Measurements from ENCODE around the gene AACS. TPM values are rescaled to one million over a fixed set of nuclear protein-coding genes. Genes with fewer than 3 reads are reported as not detected.

Gene AACS
- total and polyA plus RNA-seq, 10 of the 15 experiments (the other 5 are each of a cell fraction or from before 2014, with no cell fraction given), result 10.1 to 34.0 (median 21.1) TPM

GRCh38 chr12:125185311-125185739 lies 120.1 kb downstream of the AACS start (continued):
- TF ChIP-seq, protein P1, sequence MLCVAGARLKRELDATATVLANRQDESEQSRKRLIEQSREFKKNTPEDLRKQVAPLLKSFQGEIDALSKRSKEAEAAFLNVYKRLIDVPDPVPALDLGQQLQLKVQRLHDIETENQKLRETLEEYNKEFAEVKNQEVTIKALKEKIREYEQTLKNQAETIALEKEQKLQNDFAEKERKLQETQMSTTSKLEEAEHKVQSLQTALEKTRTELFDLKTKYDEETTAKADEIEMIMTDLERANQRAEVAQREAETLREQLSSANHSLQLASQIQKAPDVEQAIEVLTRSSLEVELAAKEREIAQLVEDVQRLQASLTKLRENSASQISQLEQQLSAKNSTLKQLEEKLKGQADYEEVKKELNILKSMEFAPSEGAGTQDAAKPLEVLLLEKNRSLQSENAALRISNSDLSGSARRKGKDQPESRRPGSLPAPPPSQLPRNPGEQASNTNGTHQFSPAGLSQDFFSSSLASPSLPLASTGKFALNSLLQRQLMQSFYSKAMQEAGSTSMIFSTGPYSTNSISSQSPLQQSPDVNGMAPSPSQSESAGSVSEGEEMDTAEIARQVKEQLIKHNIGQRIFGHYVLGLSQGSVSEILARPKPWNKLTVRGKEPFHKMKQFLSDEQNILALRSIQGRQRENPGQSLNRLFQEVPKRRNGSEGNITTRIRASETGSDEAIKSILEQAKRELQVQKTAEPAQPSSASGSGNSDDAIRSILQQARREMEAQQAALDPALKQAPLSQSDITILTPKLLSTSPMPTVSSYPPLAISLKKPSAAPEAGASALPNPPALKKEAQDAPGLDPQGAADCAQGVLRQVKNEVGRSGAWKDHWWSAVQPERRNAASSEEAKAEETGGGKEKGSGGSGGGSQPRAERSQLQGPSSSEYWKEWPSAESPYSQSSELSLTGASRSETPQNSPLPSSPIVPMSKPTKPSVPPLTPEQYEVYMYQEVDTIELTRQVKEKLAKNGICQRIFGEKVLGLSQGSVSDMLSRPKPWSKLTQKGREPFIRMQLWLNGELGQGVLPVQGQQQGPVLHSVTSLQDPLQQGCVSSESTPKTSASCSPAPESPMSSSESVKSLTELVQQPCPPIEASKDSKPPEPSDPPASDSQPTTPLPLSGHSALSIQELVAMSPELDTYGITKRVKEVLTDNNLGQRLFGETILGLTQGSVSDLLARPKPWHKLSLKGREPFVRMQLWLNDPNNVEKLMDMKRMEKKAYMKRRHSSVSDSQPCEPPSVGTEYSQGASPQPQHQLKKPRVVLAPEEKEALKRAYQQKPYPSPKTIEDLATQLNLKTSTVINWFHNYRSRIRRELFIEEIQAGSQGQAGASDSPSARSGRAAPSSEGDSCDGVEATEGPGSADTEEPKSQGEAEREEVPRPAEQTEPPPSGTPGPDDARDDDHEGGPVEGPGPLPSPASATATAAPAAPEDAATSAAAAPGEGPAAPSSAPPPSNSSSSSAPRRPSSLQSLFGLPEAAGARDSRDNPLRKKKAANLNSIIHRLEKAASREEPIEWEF (IDR thresholded peaks at IDR 0.05; ENCODE audit: insufficient replicate concordance, low read depth, low read length), result no peak

DNA sequence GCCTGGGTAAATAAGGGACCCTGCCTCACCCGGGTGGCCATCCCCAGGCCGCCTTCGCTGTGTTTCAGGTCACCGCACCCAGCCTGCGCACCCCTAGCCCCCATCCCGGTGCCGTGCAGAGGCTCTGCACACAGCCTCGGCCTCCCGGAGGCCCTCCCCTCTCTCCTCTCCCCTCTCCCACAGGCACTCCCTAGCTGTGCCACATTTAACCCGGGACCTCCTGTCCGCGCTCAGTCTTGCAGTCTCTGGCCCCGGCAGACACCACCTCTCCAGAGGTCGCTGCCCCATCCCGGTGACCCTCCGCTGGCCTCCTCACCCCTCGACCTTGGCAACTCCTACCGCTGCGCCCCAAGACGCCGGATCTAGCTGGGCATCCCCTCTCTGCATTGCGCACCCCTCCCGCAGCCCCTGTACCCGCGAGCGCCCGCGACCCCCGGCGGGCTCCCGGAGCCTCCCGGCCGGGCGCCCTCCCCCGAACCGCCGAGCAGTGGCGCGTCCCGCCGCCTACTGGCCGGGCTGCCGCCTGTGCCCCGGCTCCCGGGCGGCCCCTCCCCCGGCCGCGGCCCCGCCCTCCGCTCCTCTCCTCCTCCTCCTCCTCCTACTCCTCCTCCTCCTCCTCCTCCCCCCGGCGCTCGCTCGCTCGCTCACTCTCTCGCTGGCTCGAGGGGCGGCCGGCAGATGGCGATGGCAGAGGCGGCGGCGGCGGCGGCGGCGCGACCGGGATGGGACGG lies 120.7 kb downstream of the AACS start, which contains the start of gene TMEM132B:
TSS of gene TMEM132B (plus strand) at position 647 of the 731 bp plus-strand sequence.
- Histone ChIP-seq H3K27me3 (replicated peaks in 1 of 2; ENCODE audit: control insufficient read depth in 2 of 2, insufficient read depth in 2 of 2, low read length in 1 of 2) (peaks cover 10 to 15% of the 10 kb centered on the region in 2 experiments), H3K4me2 (ENCODE audit: control insufficient read depth, insufficient read depth) (no peak within 1 kb of the TSS; the same call in 1 of the 2 replicates), H2AFZ (ENCODE audit: control insufficient read depth, low read depth, low read length) (no peak within 1 kb of the TSS), H3K27ac (ENCODE audit: control insufficient read depth, insufficient read depth) (no peak within 1 kb of the TSS), H3K79me2 (ENCODE audit: control insufficient read depth, insufficient read depth, low read length) (no peaks in the 10 kb centered on the region), H3K4me1 (ENCODE audit: control insufficient read depth, insufficient read depth, low read length) (no peaks in the 10 kb centered on the region), H3K9me3 (replicated peaks; ENCODE audit: control insufficient read depth, insufficient read depth, low read length) (no peaks in the 10 kb centered on the region), H3K9ac (ENCODE audit: control insufficient read depth, insufficient read depth, low read length) (no peak within 1 kb of the TSS), H3K4me3 (no peak within 1 kb of the TSS), H4K20me1 (ENCODE audit: control insufficient read depth, insufficient read depth) (no peaks in the 10 kb centered on the region), H3K36me3 (ENCODE audit: control insufficient read depth in 2 of 2, insufficient read depth in 2 of 2, low read length in 1 of 2) (no peaks in the 10 kb centered on the region)
- ATAC-seq (peak; percentile 84), DNase-seq (ENCODE audit: low read depth, low spot score) (no peak), FAIRE-seq (no peak)
- intact Hi-C loops (cut with micrococcal nuclease; ENCODE audit: unreplicated experiment) (loop anchor here (10.0 kb wide), 3 partner anchors 499 to 879 kb away; no protein-coding TSS in a partner anchor), in situ Hi-C loops (cut with MboI) (loop anchor here (25.0 kb wide), 1 partner anchor 1676 kb away; no protein-coding TSS in a partner anchor)
- no TSS peak for BruUV-seq (replicated peaks)
- ChIA-PET POLR2A (no interaction called here), CTCF (no interaction called here), SMC1A (ENCODE audit: uncharacterized antibody, unreplicated experiment) (no interaction called here), RAD21 (ENCODE audit: unreplicated experiment) (no interaction called here)
- 4% methylated on average over 25 of the region's 71 CpGs for WGBS (ENCODE audit: insufficient coverage, insufficient replicate concordance, low lambda C conversion rate, missing lambda C conversion rate)
- TF ChIP-seq NFXL1 (IDR thresholded peaks at IDR 0.05; ENCODE audit: borderline replicate concordance) (peak; percentile 93), SIX5 (IDR thresholded peaks at IDR 0.05; ENCODE audit: low read depth, low read length, severe bottlenecking) (no peak), ZBTB40 (IDR thresholded peaks at IDR 0.05; ENCODE audit: borderline replicate concordance) (no peak), USF2 (IDR thresholded peaks at IDR 0.05; ENCODE audit: borderline replicate concordance, low read depth, low read length) (no peak), RB1 (IDR thresholded peaks at IDR 0.05; ENCODE audit: borderline replicate concordance) (no peak), CBX3 (IDR thresholded peaks at IDR 0.05; ENCODE audit: borderline replicate concordance, low read depth) (no peak)
- TF ChIP-seq, protein P2, sequence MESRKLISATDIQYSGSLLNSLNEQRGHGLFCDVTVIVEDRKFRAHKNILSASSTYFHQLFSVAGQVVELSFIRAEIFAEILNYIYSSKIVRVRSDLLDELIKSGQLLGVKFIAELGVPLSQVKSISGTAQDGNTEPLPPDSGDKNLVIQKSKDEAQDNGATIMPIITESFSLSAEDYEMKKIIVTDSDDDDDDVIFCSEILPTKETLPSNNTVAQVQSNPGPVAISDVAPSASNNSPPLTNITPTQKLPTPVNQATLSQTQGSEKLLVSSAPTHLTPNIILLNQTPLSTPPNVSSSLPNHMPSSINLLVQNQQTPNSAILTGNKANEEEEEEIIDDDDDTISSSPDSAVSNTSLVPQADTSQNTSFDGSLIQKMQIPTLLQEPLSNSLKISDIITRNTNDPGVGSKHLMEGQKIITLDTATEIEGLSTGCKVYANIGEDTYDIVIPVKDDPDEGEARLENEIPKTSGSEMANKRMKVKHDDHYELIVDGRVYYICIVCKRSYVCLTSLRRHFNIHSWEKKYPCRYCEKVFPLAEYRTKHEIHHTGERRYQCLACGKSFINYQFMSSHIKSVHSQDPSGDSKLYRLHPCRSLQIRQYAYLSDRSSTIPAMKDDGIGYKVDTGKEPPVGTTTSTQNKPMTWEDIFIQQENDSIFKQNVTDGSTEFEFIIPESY (IDR thresholded peaks at IDR 0.05), result no peak
